GM19240 (cell line): ENCODE results near the gene CHTOP.
A peak's percentile ranks its signal among the peaks of the same experiment; 100 is the strongest.
"Not testable (repeated sequence)": the region's sequence is repeated elsewhere in the genome, so short reads cannot be mapped to it uniquely, and the experiment has no call there.

Experiments
- DNase-seq: peaks from one replicate; pipeline ENCODE4 v3.0.0; 2011; ENCODE audit warnings: low spot score; ENCODE audit not compliant: insufficient read length

Gene CHTOP

DNA sequence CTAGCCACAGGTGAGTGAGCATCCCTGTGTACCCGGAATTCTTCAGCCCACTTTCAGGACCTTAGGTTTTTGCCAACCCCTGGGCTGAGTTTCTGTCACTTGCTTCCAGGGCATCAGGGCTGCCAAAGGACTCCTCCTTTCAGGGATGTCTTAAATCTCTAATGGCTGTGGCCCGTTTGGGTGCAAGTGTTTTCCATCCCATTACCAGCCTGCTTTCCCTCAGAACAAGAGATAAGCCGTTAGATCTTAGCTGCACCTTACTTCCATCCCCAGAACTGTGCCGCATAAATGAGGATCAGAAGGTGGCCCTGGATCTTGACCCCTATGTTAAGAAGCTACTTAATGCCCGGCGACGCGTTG is 25.3 kb downstream of the CHTOP start:
- DNase-seq: no peak

GRCh38 chr1:153659656-153660055 is 25.8 kb downstream of the CHTOP start:
- DNase-seq: no peak

DNA sequence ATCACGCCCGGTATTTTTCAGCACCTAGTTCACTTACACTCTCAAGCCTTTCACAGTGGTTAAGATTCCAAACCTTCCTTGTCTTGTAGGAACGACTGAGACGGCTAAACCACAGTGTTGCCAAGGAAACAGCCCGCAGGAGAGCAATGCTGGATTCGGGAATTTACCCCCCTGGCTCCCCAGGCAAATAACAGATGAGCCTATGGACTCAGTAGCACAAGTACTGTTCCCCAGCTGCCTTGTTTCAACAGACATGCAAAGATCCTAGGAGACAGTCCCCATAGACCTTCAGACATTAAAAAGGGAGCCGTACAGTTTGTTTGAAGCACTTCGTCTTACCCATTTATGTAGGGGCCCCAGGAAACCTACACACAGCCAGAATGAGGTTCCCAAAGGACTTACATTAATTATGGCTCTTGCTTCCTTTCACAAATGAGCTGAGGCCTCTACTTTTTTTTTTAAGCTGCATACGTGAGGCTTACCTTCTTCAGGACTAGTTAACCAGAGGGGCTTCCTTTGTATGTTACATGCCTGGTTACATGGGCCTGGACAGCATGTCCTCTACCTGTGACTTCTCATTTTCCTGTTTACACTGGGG is 27.3 kb downstream of the CHTOP start:
- DNase-seq: no peak

GRCh38 chr1:153662269-153662668 is 28.4 kb downstream of the CHTOP start:
- no peak for DNase-seq

- no peak for DNase-seq
These were observed 29.3 kb downstream of the CHTOP start for GRCh38 chr1:153663211-153663610.

DNA sequence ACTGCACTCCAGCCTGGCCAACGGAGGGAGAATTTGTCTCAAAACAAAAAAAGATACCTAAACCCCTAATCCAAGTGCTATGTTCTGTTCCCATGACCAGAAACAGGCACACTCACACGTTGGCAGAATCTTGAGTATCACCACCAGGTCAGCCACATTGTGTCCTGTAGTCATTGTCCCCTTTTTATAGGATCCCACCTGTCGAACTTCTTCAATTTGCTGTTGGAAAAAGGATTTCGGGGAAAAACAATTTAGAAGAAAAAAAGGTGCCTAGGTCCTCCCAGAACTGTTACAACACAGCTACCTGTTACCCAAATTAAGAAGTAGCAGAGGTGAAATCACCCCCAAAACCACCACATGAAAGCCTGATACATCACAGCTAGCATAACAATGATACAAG is 33.6 kb downstream of the CHTOP start:
- DNase-seq: no peak

- not testable (repeated sequence) for DNase-seq
These were observed 34.8 kb downstream of the CHTOP start for GRCh38 chr1:153668672-153669071.

DNA sequence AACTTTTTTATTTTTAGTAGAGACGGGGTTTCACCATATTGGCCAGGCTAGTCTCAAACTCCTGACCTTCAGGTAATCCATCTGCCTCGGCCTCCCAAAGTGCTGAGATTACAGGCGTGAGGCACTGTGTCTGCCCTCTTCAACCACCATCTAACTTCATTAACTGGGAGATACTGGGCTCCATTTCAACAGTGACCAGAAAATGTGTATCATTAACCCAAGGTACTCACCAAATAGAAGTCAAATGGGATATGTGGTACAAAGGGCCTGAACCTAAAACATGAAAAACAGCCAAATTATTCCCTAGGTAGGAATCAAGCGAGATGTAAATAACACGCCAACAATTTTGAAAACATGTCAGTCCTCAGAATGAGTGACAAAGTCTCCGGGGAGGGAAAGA is 35.7 kb downstream of the CHTOP start:
- no peak for DNase-seq

- no peak for DNase-seq
These were observed 36.5 kb downstream of the CHTOP start for GRCh38 chr1:153670257-153670858.

GRCh38 chr1:153670859-153671627 is 37.2 kb downstream of the CHTOP start, which contains the start of gene ILF2:
Gene ILF2 (minus strand): TSS chr1:153670993. CDS start chr1:153670922, 71 bp downstream.
- peak; percentile 92 for DNase-seq

DNA sequence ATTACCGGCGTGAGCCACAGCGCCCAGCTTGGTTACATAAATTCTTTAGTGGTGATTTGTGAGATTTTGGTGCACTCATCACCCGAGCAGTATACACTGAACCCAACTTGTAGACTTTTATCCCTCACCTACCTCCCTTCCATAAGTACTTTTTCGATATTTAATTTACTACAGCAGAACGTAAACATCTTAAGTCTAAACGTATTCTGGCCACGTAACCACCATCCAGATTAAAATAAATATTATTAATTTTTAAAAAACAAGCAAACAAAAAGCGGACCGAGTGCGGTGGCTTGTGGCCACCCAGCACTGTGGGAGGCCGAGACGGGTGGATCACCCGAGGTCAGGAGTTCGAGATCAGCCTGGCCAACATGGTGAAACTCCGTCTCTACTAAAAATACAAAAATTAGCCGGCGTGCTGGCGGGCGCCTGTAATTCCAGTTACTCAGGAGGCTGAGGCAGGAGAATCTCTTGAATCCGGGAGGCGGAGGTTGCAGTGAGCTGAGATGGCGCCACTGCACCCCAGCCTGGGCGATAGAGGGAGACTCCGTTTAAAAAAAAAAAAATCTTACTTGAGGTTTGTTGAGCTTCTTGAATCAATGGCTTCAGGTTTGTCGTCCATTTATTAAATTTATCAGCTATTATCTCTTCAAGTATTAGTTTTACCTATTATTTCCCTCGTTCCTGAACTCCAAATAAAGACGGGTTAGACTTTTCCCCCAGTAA is 37.9 kb downstream of the CHTOP start:
- not testable (repeated sequence) for DNase-seq

DNA sequence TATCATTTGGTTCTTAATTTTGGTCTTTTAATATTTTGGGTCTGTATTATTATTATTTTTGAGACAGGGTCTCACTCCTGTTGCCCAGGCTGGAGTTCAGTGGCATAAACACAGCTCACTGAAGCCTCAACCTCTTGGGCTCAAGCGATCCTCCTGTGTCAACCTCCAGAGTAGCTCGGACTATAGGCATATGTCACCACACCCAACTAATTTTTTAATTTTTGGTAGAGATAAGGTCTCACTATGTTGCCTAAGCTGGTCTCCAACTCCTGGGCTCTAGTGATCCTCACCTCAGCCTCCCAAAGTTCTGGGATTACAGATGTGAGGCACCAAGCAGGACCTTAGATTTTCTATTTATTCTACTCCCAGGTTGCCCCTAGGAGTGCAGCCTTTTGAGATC is 39.6 kb downstream of the CHTOP start:
- no peak for DNase-seq

DNA sequence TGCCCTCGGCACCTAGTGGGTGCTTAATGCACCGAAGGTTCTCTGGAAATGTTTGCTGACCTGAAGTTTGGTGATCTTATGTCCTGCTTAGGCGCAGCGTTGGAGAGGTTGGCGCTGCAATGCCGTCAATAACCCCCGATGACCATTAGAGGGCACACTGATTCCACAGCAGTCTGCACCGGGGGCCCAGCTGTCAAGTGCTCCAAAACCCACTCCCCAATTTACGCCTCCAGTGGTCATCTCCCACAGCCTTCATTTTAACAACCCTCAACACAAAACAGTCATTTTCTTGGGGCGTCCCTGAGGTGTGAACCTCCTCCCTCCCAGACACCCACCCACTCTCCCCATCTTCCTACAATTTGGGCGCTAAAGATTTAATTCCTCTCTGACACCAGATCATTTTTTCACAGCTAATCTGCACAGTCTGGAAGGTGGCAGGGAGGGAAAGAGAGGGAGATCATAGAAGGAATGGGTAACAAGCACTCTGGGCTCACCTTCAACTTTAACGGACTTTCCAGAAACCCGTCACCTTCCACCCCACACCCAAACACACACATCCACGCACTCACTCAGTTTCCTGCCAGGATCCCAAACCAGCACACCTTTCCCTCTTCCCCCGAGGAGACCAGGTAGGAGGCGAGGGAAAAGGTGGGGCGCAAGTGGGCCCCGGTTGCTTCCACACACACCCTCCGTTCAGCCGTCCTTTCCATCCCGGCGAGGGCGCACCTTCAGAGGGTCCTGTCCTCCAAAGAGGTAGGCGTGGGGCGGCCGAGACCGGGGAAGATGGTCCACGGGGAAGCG is 44.1 kb downstream of the CHTOP start:
- DNase-seq: no peak

DNA sequence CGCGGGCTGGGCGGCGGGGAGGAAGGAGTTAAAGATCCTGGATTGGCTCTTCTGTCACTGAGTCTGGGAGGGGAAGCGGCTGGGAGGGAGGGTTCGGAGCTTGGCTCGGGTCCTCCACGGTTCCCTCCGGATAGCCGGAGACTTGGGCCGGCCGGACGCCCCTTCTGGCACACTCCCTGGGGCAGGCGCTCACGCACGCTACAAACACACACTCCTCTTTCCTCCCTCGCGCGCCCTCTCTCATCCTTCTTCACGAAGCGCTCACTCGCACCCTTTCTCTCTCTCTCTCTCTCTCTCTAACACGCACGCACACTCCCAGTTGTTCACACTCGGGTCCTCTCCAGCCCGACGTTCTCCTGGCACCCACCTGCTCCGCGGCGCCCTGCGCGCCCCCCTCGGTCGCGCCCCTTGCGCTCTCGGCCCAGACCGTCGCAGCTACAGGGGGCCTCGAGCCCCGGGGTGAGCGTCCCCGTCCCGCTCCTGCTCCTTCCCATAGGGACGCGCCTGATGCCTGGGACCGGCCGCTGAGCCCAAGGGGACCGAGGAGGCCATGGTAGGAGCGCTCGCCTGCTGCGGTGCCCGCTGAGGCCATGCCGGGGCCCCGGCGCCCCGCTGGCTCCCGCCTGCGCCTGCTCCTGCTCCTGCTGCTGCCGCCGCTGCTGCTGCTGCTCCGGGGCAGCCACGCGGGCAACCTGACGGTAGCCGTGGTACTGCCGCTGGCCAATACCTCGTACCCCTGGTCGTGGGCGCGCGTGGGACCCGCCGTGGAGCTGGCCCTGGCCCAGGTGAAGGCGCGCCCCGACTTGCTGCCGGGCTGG is 44.9 kb downstream of the CHTOP start, which contains the start of gene NPR1:
NPR1 (plus strand) TSS at position 170 of the 818 bp plus-strand sequence; CDS start at position 591, 421 bp downstream.
- DNase-seq: no peak

- DNase-seq: no peak
These were observed 45.7 kb downstream of the CHTOP start for GRCh38 chr1:153679337-153680119.

DNA sequence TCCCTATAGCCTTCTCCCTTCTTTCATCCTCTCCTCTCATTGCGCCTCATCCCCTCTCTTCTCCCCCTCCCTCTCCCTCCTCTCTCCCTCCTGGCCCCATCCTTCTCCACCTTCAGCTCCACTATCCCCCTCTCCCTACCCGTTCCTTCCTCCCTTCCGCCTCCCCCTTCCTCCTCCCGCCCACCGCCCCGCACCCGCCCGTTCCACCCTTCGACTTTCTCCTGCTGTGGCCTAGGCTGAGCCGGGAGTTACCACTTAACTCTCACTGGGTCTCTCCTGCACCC is 46.2 kb downstream of the CHTOP start:
- DNase-seq: no peak

DNA sequence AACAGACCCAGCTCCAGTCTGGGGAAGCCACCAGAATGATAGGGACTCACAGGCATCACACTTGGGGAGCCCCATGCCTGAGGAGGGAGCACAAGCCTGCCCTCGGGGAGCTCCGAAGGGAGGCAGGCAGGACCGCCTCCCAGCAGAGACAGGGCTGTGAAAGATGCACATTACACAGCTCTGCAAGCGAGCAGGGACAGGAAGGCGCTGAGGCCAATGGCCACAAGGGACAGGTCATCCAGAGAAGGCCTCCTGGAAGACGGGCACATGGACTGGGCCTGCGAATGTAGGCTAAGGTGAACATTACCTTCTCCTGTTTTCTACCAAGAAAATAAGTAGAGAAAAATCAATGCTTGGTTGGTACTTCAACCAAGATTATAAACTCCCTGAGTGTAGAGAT is 48.9 kb downstream of the CHTOP start:
- no peak for DNase-seq

DNA sequence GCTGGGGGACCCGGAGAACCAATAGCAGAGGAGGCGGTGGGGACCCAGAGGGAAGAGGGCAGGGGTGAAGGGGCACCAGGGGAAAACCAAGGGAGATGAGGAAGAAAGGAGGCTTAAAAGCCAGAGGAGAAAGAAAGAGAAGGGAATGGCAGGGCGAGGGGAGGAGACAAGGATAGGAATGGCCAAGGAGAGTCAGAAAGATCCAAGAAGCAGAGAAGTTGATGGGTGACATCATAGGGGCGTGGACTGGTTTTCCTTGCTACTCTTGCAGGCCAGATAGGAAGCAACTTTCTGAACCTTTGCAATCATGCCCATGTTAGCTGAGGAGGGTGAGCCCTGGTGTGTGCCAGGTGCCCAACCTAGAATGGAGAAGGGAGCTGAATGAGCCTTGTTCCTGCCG is 50.0 kb downstream of the CHTOP start:
- no peak for DNase-seq

- DNase-seq: no peak
These were observed 51.0 kb downstream of the CHTOP start for GRCh38 chr1:153684892-153685291.
